Activated naive CD8-positive, alpha-beta T cell treated with anti-CD3 and anti-CD28 coated beads for 36 hours (primary cell): ENCODE measurements around the gene GTPBP4. TPM values are rescaled to one million over a fixed set of nuclear protein-coding genes. Genes with fewer than 3 reads are reported as not detected.
"Not testable (repeated sequence)": the region's sequence is repeated elsewhere in the genome, so short reads cannot be mapped to it uniquely, and the experiment has no call there.

Experiments
- DNase-seq: peaks from one replicate; pipeline ENCODE4 v3.0.0; 2021
- H3K27ac Mint-ChIP-seq: one replicate; pipeline ENCODE4 v1.8.0; 2022; ENCODE audit warnings: mild to moderate bottlenecking, moderate library complexity, mixed read lengths
- H3K27me3 Mint-ChIP-seq: one replicate; pipeline ENCODE4 v1.8.0; 2022; ENCODE audit warnings: mild to moderate bottlenecking, mixed read lengths
- H3K36me3 Mint-ChIP-seq: one replicate; pipeline ENCODE4 v1.8.0; 2021; ENCODE audit warnings: mild to moderate bottlenecking, mixed read lengths
- H3K4me1 Mint-ChIP-seq: one replicate; pipeline ENCODE4 v1.8.0; 2021; ENCODE audit warnings: mixed read lengths
- H3K4me3 Mint-ChIP-seq: one replicate; pipeline ENCODE4 v1.8.0; 2022; ENCODE audit warnings: mild to moderate bottlenecking, moderate library complexity, mixed read lengths
- H3K9me3 Mint-ChIP-seq: one replicate; pipeline ENCODE4 v1.8.0; 2022; ENCODE audit warnings: mixed read lengths
- total RNA-seq, 2 experiments: library from RNA; stranded (reverse); gene quantifications; one replicate each; pipeline ENCODE4 v1.2.3, GENCODE V29; 2021

GTPBP4 gene
- total RNA-seq, 2 experiments from 2014 or later = 158 to 163 TPM

GRCh38 chr10:1063232-1063865, 75.1 kb downstream of the GTPBP4 start:
- no peaks in the 10 kb centered on the region for H3K9me3 Mint-ChIP-seq
- peak overlapping the region; percentile 40 for H3K4me3 Mint-ChIP-seq
- H3K27ac Mint-ChIP-seq = peak overlapping the region; percentile 81
- H3K36me3 Mint-ChIP-seq = peaks cover 27% of the 10 kb centered on the region
- no peaks in the 10 kb centered on the region for H3K27me3 Mint-ChIP-seq
- peak; percentile 25 for DNase-seq
- peaks cover 75% of the 10 kb centered on the region for H3K4me1 Mint-ChIP-seq

GRCh38 chr10:1064964-1065247, 76.7 kb downstream of the GTPBP4 start:
- peaks cover 24% of the 10 kb centered on the region for H3K36me3 Mint-ChIP-seq
- H3K27me3 Mint-ChIP-seq = no peaks in the 10 kb centered on the region
- no peaks in the 10 kb centered on the region for H3K9me3 Mint-ChIP-seq
- H3K4me3 Mint-ChIP-seq = no peak overlapping the region
- H3K4me1 Mint-ChIP-seq = peaks cover 77% of the 10 kb centered on the region
- no peak for DNase-seq
- H3K27ac Mint-ChIP-seq = peak overlapping the region; percentile 70

GRCh38 chr10:1066734-1067133, 78.5 kb downstream of the GTPBP4 start:
- peaks cover 21% of the 10 kb centered on the region for H3K36me3 Mint-ChIP-seq

GRCh38 chr10:1068380-1069361, 80.4 kb downstream of the GTPBP4 start:
- Mint-ChIP-seq H3K4me1 (peaks cover 49% of the 10 kb centered on the region), H3K36me3 (peaks cover 13% of the 10 kb centered on the region), H3K9me3 (no peaks in the 10 kb centered on the region), H3K27me3 (no peaks in the 10 kb centered on the region), H3K27ac (peak overlapping the region; percentile 14), H3K4me3 (no peak overlapping the region)
- no peak for DNase-seq

More at GRCh38 chr10:1066734-1067133, 78.5 kb downstream of the GTPBP4 start:
- peaks cover 66% of the 10 kb centered on the region for H3K4me1 Mint-ChIP-seq
- not testable (repeated sequence) for H3K9me3 Mint-ChIP-seq, DNase-seq, H3K27ac Mint-ChIP-seq, H3K4me3 Mint-ChIP-seq, H3K27me3 Mint-ChIP-seq

Other genes starting within 250 kb of the GTPBP4 start
- gene LARP4B, start 56.7 kb upstream of the GTPBP4 start, total RNA-seq = 100 to 1,000 TPM; 106 to 114 TPM
- gene IDI2, start 37.4 kb downstream of the GTPBP4 start, total RNA-seq = not detected
- 10 to 100 TPM; 68.1 to 68.7 TPM for gene IDI1, start 60.7 kb downstream of the GTPBP4 start, total RNA-seq
- gene WDR37, start 68.0 kb downstream of the GTPBP4 start, total RNA-seq = 10 to 100 TPM; 14.0 to 14.2 TPM